Prostate gland (tissue), 2 donors: ENCODE measurements around the gene HNRNPH3. TPM values are rescaled to one million over a fixed set of nuclear protein-coding genes. Genes with fewer than 3 reads are reported as not detected.

Experiments
- DNase-seq: peaks from one replicate; pipeline ENCODE4 v3.0.0-alpha.2; 2019; ENCODE audit warnings: low spot score
- H3K27ac ChIP-seq, 2 donors: fragments of 200-600 bp; sonication (generic); 2 replicates each; pipeline ENCODE4 v1.5.1; 2017 to 2019
- H3K27me3 ChIP-seq: fragments of 200-600 bp; sonication (generic); replicated peaks from 2 replicates; pipeline ENCODE4 v1.5.1; 2019; ENCODE audit not compliant: insufficient read depth
- H3K36me3 ChIP-seq, 2 donors: fragments of 200-600 bp; sonication (generic); 1 replicate in 1 of 2; 2 replicates in 1 of 2; pipeline versions ENCODE4 v1.5.1 to v1.8.1; 2017 to 2019
- H3K4me1 ChIP-seq: fragments of 200-600 bp; sonication (generic); replicated peaks from 2 replicates; pipeline ENCODE4 v1.5.1; 2019
- H3K4me3 ChIP-seq, 2 donors: fragments of 200-600 bp; sonication (generic); 2 replicates each; pipeline ENCODE4 v1.5.1; 2017 to 2019
- H3K9me3 ChIP-seq: fragments of 200-600 bp; sonication (generic); 2 replicates; pipeline ENCODE4 v1.5.1; 2017
- POLR2A ChIP-seq: fragments of 450-650 bp; IDR thresholded peaks from one replicate; pipeline ENCODE4 v1.6.1; 2016; ENCODE audit warnings: antibody characterized with exemption, mild to moderate bottlenecking
- POLR2AphosphoS5 ChIP-seq: sonication (generic); formaldehyde crosslinking; IDR thresholded peaks from one replicate; pipeline ENCODE4 v1.6.1; 2017; ENCODE audit warnings: antibody characterized with exemption
- WGBS: methylation state at CpG from one replicate; pipeline ENCODE4 v1.1.5; 2018; 5-methylcytosine and 5-hydroxymethylcytosine counted together
- intact Hi-C: fragments of 100-400 bp; cut with DNase I; formaldehyde crosslinking; loops from one replicate; pipeline ENCODE4 v1.14.2; 2022
- total RNA-seq, 2 donors: library from RNA; depleted of rRNA; stranded (reverse); fragments of >200 nt; gene quantifications; one replicate each; pipeline ENCODE4 v1.1.0, GENCODE V29; 2016
- TF ChIP-seq, protein P1 (sequence below), 4 experiments: fragments of 200-600 bp in 2 of 4; fragments of 450-650 bp in 2 of 4; sonication (generic) in 2 of 4; IDR thresholded peaks; 1 replicate in 3 of 4; 2 replicates in 1 of 4; pipeline ENCODE4 v1.5.1; 2016 to 2019; ENCODE audit warnings: antibody characterized with exemption in 4 of 4, mild to moderate bottlenecking in 2 of 4, moderate library complexity in 2 of 4

Gene HNRNPH3
- total RNA-seq, 2 donors from 2014 or later, result 29.1 to 47.5 TPM

- intact Hi-C loops, result no loop called here
- TF ChIP-seq, protein P1, sequence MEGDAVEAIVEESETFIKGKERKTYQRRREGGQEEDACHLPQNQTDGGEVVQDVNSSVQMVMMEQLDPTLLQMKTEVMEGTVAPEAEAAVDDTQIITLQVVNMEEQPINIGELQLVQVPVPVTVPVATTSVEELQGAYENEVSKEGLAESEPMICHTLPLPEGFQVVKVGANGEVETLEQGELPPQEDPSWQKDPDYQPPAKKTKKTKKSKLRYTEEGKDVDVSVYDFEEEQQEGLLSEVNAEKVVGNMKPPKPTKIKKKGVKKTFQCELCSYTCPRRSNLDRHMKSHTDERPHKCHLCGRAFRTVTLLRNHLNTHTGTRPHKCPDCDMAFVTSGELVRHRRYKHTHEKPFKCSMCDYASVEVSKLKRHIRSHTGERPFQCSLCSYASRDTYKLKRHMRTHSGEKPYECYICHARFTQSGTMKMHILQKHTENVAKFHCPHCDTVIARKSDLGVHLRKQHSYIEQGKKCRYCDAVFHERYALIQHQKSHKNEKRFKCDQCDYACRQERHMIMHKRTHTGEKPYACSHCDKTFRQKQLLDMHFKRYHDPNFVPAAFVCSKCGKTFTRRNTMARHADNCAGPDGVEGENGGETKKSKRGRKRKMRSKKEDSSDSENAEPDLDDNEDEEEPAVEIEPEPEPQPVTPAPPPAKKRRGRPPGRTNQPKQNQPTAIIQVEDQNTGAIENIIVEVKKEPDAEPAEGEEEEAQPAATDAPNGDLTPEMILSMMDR (IDR thresholded peaks at IDR 0.05), result no peak
- TF ChIP-seq POLR2A (no peak), POLR2AphosphoS5 (no peak)
- DNase-seq, result no peak
- WGBS, result 97% methylated on average over 1 of the region's 1 CpG
- H3K27me3 ChIP-seq, result no peaks in the 10 kb centered on the region
- H3K27ac ChIP-seq, result no peak overlapping the region
- peaks cover 3 to 4% of the 10 kb centered on the region in 2 donors for H3K36me3 ChIP-seq
- H3K4me1 ChIP-seq, result no peaks in the 10 kb centered on the region
- no peak overlapping the region for H3K4me3 ChIP-seq
- H3K9me3 ChIP-seq, result no peaks in the 10 kb centered on the region
Observed at GRCh38 chr10:68371604-68372003, 39.7 kb downstream of the HNRNPH3 start.

DNA sequence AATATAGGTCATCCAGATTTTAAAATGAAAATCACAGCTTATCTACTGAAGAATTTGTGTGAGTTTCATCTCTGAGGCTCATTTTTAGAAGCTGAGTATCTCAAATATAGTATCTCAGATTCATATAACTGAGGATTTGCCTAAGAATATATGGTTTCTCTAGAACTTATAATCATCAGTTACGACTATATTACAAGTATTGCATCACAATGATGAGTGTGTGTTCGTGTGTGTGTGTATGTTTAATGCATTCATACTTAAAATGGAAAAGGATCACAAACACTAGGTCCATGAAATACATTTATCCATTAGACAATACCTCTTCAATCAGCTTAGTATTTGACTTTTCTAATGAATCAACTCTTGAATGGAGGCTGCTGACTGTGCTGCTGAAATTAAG is 53.9 kb downstream of the HNRNPH3 start:
- no peaks in the 10 kb centered on the region for H3K27me3 ChIP-seq
- 96% methylated on average over 2 of the region's 2 CpGs for WGBS
- no peaks in the 10 kb centered on the region for H3K4me1 ChIP-seq
- intact Hi-C loops, result no loop called here
- H3K4me3 ChIP-seq, result no peak overlapping the region
- DNase-seq, result no peak
- peaks cover 4 to 12% of the 10 kb centered on the region in 2 donors for H3K36me3 ChIP-seq
- TF ChIP-seq, protein P1 (IDR thresholded peaks at IDR 0.05), result no peak
- no peak for TF ChIP-seq POLR2AphosphoS5
- H3K9me3 ChIP-seq, result no peaks in the 10 kb centered on the region
- H3K27ac ChIP-seq, result no peak overlapping the region

Other genes with a start within 250 kb of the HNRNPH3 start
- 1 to 10 TPM; 1.5 to 1.8 TPM for gene MYPN, start 222.6 kb upstream of the HNRNPH3 start, total RNA-seq
- not detected for gene ATOH7, start 100.0 kb upstream of the HNRNPH3 start, total RNA-seq
- 1 to 10 TPM; 8.6 to 8.7 TPM for gene PBLD, start 864 bp downstream of the HNRNPH3 start, total RNA-seq
- 10 to 100 TPM; 16.7 to 22.1 TPM for gene RUFY2, start 75.2 kb downstream of the HNRNPH3 start, total RNA-seq
- gene DNA2, start 139.9 kb downstream of the HNRNPH3 start, total RNA-seq, result 1 to 10 TPM; 4.4 to 4.9 TPM
- 10 to 100 TPM; 44.9 to 77.4 TPM for gene SLC25A16, start 195.5 kb downstream of the HNRNPH3 start, total RNA-seq
- gene TET1, start 228.3 kb downstream of the HNRNPH3 start, total RNA-seq, result 1 to 10 TPM; 5.1 to 6.0 TPM